Sigmoid colon (tissue), 4 donors: ENCODE results near the gene SYNPO.

Experiments used
- CTCF ChIP-seq, 4 experiments: fragments of 450-650 bp in 3 of 4; fragments of 200-600 bp in 1 of 4; IDR thresholded peaks; one replicate each; pipeline ENCODE4 v1.5.1; 2016 to 2019; ENCODE audit warnings: antibody characterized with exemption in 4 of 4, mild to moderate bottlenecking in 3 of 4, moderate library complexity in 2 of 4
- POLR2A ChIP-seq, 2 donors: fragments of 450-650 bp; IDR thresholded peaks; one replicate each; pipeline ENCODE4 v1.6.1; 2016; ENCODE audit warnings: antibody characterized with exemption in 2 of 2, mild to moderate bottlenecking in 2 of 2, moderate library complexity in 2 of 2
- POLR2AphosphoS5 ChIP-seq, 4 donors: sonication (generic); formaldehyde crosslinking; IDR thresholded peaks; one replicate each; pipeline ENCODE4 v1.6.1; 2017; ENCODE audit warnings: antibody characterized with exemption in 4 of 4

GRCh38 chr5:150637245-150638052 lies 3.0 kb upstream of the SYNPO start:
- no peak for TF ChIP-seq POLR2A (IDR thresholded peaks at IDR 0.05)
- TF ChIP-seq CTCF (IDR thresholded peaks at IDR 0.05): no peak
- TF ChIP-seq POLR2AphosphoS5 (IDR thresholded peaks at IDR 0.05): no peak
